SU-DHL-6 (cell line): ENCODE measurements around the gene SPRR2E.

Experiments
- H2AFZ ChIP-seq: fragments of 200-600 bp; sonication (generic); 2 replicates; pipeline ENCODE4 v1.6.1; 2014; ENCODE audit warnings: low read depth, mild to moderate bottlenecking, moderate library complexity, mixed read lengths, antibody characterized with exemption, low read length; ENCODE audit not compliant: severe bottlenecking
- H3F3A ChIP-seq: fragments of 200-600 bp; shearing (Covaris generic); 2 replicates; pipeline ENCODE4 v1.6.0; 2016; ENCODE audit warnings: antibody characterized with exemption, mild to moderate bottlenecking; ENCODE audit not compliant: insufficient read depth
- H3K27ac ChIP-seq: fragments of 200-600 bp; sonication (generic); 2 replicates; pipeline ENCODE4 v1.5.1; 2016; ENCODE audit warnings: low read depth, mild to moderate bottlenecking, low read length, moderate library complexity, mixed read lengths
- H3K27me3 ChIP-seq: fragments of 200-600 bp; sonication (generic), shearing (Covaris generic); 2 replicates; pipeline ENCODE4 v1.6.0; 2014; ENCODE audit warnings: mild to moderate bottlenecking, low read length
- H3K36me3 ChIP-seq: fragments of 200-600 bp; sonication (generic); 2 replicates; pipeline ENCODE4 v1.6.1; 2014; ENCODE audit warnings: mild to moderate bottlenecking, low read length, mixed read lengths
- H3K4me2 ChIP-seq: fragments of 300-600, 200-600 bp; shearing (Covaris generic), sonication (generic); 2 replicates; pipeline ENCODE4 v1.6.0; 2014; ENCODE audit warnings: low read length, low read depth, mild to moderate bottlenecking; ENCODE audit not compliant: poor library complexity, severe bottlenecking
- H3K4me3 ChIP-seq: fragments of 200-600 bp; sonication (generic); 2 replicates; pipeline ENCODE4 v1.5.1; 2014; ENCODE audit warnings: antibody characterized with exemption, low read length, mild to moderate bottlenecking, mixed read lengths; ENCODE audit not compliant: insufficient read depth, poor library complexity, severe bottlenecking
- H3K79me2 ChIP-seq: fragments of 200-600 bp; sonication (generic); 2 replicates; pipeline ENCODE4 v1.6.1; 2014; ENCODE audit warnings: mild to moderate bottlenecking, low read length, moderate library complexity; ENCODE audit not compliant: insufficient read depth
- H3K9ac ChIP-seq: fragments of 200-600 bp; sonication (generic); 2 replicates; pipeline ENCODE4 v1.7.0; 2014; ENCODE audit warnings: mild to moderate bottlenecking, low read length
- H3K9me2 ChIP-seq: fragments of 200-600 bp; sonication (generic); replicated peaks from 2 replicates; pipeline ENCODE4 v1.6.1; 2014; ENCODE audit warnings: low read length; ENCODE audit not compliant: insufficient read depth
- H3K9me3 ChIP-seq: fragments of 200-600 bp; sonication (generic); 2 replicates; pipeline ENCODE4 v1.6.1; 2014; ENCODE audit warnings: low read length, mixed read lengths; ENCODE audit not compliant: insufficient read depth
- H4K20me1 ChIP-seq: fragments of 200-600 bp; sonication (generic); 2 replicates; pipeline ENCODE4 v1.6.1; 2014; ENCODE audit warnings: low read depth, mild to moderate bottlenecking, antibody characterized with exemption, low read length, moderate library complexity, mixed read lengths
- EZH2phosphoT487 ChIP-seq: fragments of 200-600 bp; sonication (generic), shearing (Covaris generic); conservative IDR thresholded peaks from 2 replicates; pipeline ENCODE4 v1.6.1; 2018; ENCODE audit warnings: mild to moderate bottlenecking, antibody characterized with exemption, low read length, moderate library complexity, mixed read lengths
- TF ChIP-seq, protein P1 (sequence below): fragments of 200-600 bp; sonication (generic); IDR thresholded peaks from one replicate; pipeline ENCODE4 v1.5.1; 2017; ENCODE audit warnings: antibody characterized with exemption, mild to moderate bottlenecking, low read length, moderate library complexity; ENCODE audit not compliant: insufficient read depth, poor library complexity, severe bottlenecking

SPRR2E gene

DNA sequence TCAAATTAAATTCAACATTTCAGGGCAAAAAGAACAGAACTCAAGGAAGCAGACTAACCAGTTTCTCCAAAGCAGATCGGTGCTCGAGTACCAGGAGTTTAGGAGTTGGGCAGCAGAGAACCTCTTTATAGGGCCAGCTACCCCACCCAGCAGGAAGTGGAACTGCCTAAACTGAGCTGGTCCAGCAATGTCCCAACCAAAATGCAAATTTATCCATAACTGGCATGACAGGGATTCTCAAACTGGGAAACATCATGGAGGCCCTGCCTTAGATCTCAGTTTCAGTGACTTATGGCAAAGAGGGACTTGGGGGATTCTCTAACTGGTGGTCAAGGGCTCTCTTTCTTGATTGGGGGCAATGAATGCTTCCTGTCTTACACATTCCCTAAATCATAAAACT lies 22.8 kb downstream of the SPRR2E start, which contains the start of gene SPRR2B:
Gene SPRR2B (minus strand): TSS at position 101 of the 400 bp plus-strand sequence. CDS start 772 bp downstream, outside the sequence.
- no peaks in the 10 kb centered on the region for H3K79me2 ChIP-seq
- no peak within 1 kb of the TSS for H3K4me3 ChIP-seq
- no peaks in the 10 kb centered on the region for H4K20me1 ChIP-seq
- H3F3A ChIP-seq = no peaks in the 10 kb centered on the region
- no peaks in the 10 kb centered on the region for H3K9me3 ChIP-seq
- H3K9ac ChIP-seq = no peak within 1 kb of the TSS
- H2AFZ ChIP-seq = no peak within 1 kb of the TSS
- no peaks in the 10 kb centered on the region for H3K9me2 ChIP-seq
- TF ChIP-seq EZH2phosphoT487 = no peak
- TF ChIP-seq, protein P1, sequence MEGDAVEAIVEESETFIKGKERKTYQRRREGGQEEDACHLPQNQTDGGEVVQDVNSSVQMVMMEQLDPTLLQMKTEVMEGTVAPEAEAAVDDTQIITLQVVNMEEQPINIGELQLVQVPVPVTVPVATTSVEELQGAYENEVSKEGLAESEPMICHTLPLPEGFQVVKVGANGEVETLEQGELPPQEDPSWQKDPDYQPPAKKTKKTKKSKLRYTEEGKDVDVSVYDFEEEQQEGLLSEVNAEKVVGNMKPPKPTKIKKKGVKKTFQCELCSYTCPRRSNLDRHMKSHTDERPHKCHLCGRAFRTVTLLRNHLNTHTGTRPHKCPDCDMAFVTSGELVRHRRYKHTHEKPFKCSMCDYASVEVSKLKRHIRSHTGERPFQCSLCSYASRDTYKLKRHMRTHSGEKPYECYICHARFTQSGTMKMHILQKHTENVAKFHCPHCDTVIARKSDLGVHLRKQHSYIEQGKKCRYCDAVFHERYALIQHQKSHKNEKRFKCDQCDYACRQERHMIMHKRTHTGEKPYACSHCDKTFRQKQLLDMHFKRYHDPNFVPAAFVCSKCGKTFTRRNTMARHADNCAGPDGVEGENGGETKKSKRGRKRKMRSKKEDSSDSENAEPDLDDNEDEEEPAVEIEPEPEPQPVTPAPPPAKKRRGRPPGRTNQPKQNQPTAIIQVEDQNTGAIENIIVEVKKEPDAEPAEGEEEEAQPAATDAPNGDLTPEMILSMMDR = no peak
- no peaks in the 10 kb centered on the region for H3K27me3 ChIP-seq
- no peaks in the 10 kb centered on the region for H3K36me3 ChIP-seq
- H3K27ac ChIP-seq = no peak within 1 kb of the TSS
- H3K4me2 ChIP-seq = no peak within 1 kb of the TSS

DNA sequence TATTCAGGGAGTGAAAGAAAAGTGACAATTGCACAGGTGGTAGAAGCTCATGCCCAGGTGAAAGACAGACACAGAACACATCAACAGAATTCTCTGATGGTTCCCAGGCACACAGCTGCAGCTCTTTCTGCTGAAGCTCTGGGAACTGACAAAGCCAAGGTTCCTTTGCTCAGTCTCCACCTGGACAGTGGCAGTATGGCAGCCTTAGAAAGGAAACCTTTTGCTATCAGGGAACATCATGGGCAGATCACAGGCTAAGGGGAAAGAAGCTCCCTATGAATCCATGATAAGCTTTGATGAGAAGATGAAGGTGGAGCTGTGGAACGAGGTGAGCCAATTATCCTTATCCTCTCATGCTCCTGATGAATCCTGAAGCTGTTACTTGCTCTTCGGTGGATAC lies 24.1 kb downstream of the SPRR2E start:
- Histone ChIP-seq H3K9ac (no peak overlapping the region), H3F3A (no peaks in the 10 kb centered on the region), H3K27me3 (no peaks in the 10 kb centered on the region), H3K4me2 (no peak overlapping the region), H3K36me3 (no peaks in the 10 kb centered on the region), H4K20me1 (no peaks in the 10 kb centered on the region), H3K79me2 (no peaks in the 10 kb centered on the region), H3K4me3 (no peak overlapping the region), H3K9me2 (no peaks in the 10 kb centered on the region), H3K9me3 (no peaks in the 10 kb centered on the region), H3K27ac (no peak overlapping the region), H2AFZ (no peak overlapping the region)
- TF ChIP-seq, protein P1 = no peak
- no peak for TF ChIP-seq EZH2phosphoT487

GRCh38 chr1:153058826-153059784 lies 35.2 kb downstream of the SPRR2E start:
- H4K20me1 ChIP-seq = no peaks in the 10 kb centered on the region; the same call in 1 of the 2 replicates
- H3F3A ChIP-seq = no peaks in the 10 kb centered on the region
- H3K4me3 ChIP-seq = no peak overlapping the region
- H3K4me2 ChIP-seq = no peak overlapping the region
- no peaks in the 10 kb centered on the region for H3K9me3 ChIP-seq
- H3K36me3 ChIP-seq = no peaks in the 10 kb centered on the region
- no peak overlapping the region for H3K9ac ChIP-seq
- no peak overlapping the region for H2AFZ ChIP-seq
- TF ChIP-seq, protein P1 = no peak
- TF ChIP-seq EZH2phosphoT487 = no peak
- no peak overlapping the region for H3K27ac ChIP-seq
- H3K9me2 ChIP-seq = no peaks in the 10 kb centered on the region; the same call in 1 of the 2 replicates
- H3K79me2 ChIP-seq = no peaks in the 10 kb centered on the region
- H3K27me3 ChIP-seq = no peaks in the 10 kb centered on the region
